Measurements from ENCODE around the gene AKR1D1. TPM values are rescaled to one million over a fixed set of nuclear protein-coding genes. Genes with fewer than 3 reads are reported as not detected.

The AKR1D1 gene
- total and polyA plus RNA-seq, 7 donors, result not detected

- no peak overlapping the region for H3K4me3 ChIP-seq
- WGBS, 2 donors, result 88 to 91% methylated on average over 2 of the region's 2 CpGs
- no peaks in the 10 kb centered on the region for H3K27me3 ChIP-seq
- TF ChIP-seq CTCF (IDR thresholded peaks at IDR 0.05), result no peak
- intact Hi-C loops (cut with DNase I), result no loop called here
- no peak overlapping the region for H3K27ac ChIP-seq
- H3K4me1 ChIP-seq, result no peaks in the 10 kb centered on the region
- no peaks in the 10 kb centered on the region for H3K36me3 ChIP-seq
- no peaks in the 10 kb centered on the region for H3K9me3 ChIP-seq
- DNase-seq, result no peak
Measured at GRCh38 chr7:138063400-138063799, 12.9 kb upstream of the AKR1D1 start.

GRCh38 chr7:138064856-138065357, 11.4 kb upstream of the AKR1D1 start:
- intact Hi-C loops (cut with DNase I), result no loop called here
- Histone ChIP-seq H3K27ac (no peak overlapping the region), H3K4me1 (no peaks in the 10 kb centered on the region), H3K4me3 (no peak overlapping the region), H3K36me3 (no peaks in the 10 kb centered on the region), H3K9me3 (no peaks in the 10 kb centered on the region), H3K27me3 (no peaks in the 10 kb centered on the region)
- DNase-seq, result no peak
- TF ChIP-seq POLR2A (IDR thresholded peaks at IDR 0.05) (no peak), POLR2AphosphoS5 (IDR thresholded peaks at IDR 0.05) (no peak), CTCF (IDR thresholded peaks at IDR 0.05) (no peak), EP300 (IDR thresholded peaks at IDR 0.05) (no peak)
- WGBS, 2 donors, result 65 to 66% methylated on average over 5 of the region's 5 CpGs

GRCh38 chr7:138065827-138066226, 10.4 kb upstream of the AKR1D1 start:
- Histone ChIP-seq H3K9me3 (no peaks in the 10 kb centered on the region), H3K4me3 (no peak overlapping the region), H3K36me3 (no peaks in the 10 kb centered on the region), H3K27me3 (no peaks in the 10 kb centered on the region), H3K4me1 (no peaks in the 10 kb centered on the region), H3K27ac (no peak overlapping the region)
- DNase-seq, result no peak
- WGBS, 2 donors, result 69 to 74% methylated on average over 1 of the region's 1 CpG
- TF ChIP-seq POLR2A (IDR thresholded peaks at IDR 0.05) (no peak), CTCF (IDR thresholded peaks at IDR 0.05) (no peak), POLR2AphosphoS5 (IDR thresholded peaks at IDR 0.05) (no peak), EP300 (IDR thresholded peaks at IDR 0.05) (no peak)
- intact Hi-C loops (cut with DNase I), result no loop called here

- TF ChIP-seq POLR2AphosphoS5 (IDR thresholded peaks at IDR 0.05) (no peak), CTCF (IDR thresholded peaks at IDR 0.05) (no peak), POLR2A (IDR thresholded peaks at IDR 0.05) (no peak), EP300 (IDR thresholded peaks at IDR 0.05) (no peak)
Measured at GRCh38 chr7:138066954-138067394, 9.3 kb upstream of the AKR1D1 start.

GRCh38 chr7:138067774-138068173, 8.5 kb upstream of the AKR1D1 start:
- Histone ChIP-seq H3K4me3 (no peak overlapping the region), H3K27me3 (no peaks in the 10 kb centered on the region), H3K27ac (no peak overlapping the region), H3K9me3 (no peaks in the 10 kb centered on the region), H3K4me1 (no peaks in the 10 kb centered on the region), H3K36me3 (no peaks in the 10 kb centered on the region)
- TF ChIP-seq POLR2AphosphoS5 (IDR thresholded peaks at IDR 0.05) (no peak), EP300 (IDR thresholded peaks at IDR 0.05) (no peak), CTCF (IDR thresholded peaks at IDR 0.05) (no peak), POLR2A (IDR thresholded peaks at IDR 0.05) (no peak)
- WGBS, 2 donors, result 91 to 95% methylated on average over 3 of the region's 3 CpGs
- DNase-seq, result no peak
- intact Hi-C loops (cut with DNase I), result no loop called here

More at GRCh38 chr7:138066954-138067394, 9.3 kb upstream of the AKR1D1 start:
- Histone ChIP-seq H3K36me3 (no peaks in the 10 kb centered on the region), H3K4me1 (no peaks in the 10 kb centered on the region), H3K27ac (no peak overlapping the region), H3K4me3 (no peak overlapping the region), H3K27me3 (no peaks in the 10 kb centered on the region), H3K9me3 (no peaks in the 10 kb centered on the region)
- intact Hi-C loops (cut with DNase I), result no loop called here
- 71 to 76% methylated on average over 1 of the region's 1 CpG for WGBS, 2 donors
- DNase-seq, result no peak
